NCI-H187 (cell line): ENCODE results near the gene ITGAL.
"Not testable (repeated sequence)": the region's sequence is repeated elsewhere in the genome, so short reads cannot be mapped to it uniquely, and the experiment has no call there.

Experiments
- DNase-seq, 2 experiments: peaks; one replicate each; lab custom pipeline; 2025; lab: John Stamatoyannopoulos, UW

The ITGAL gene

DNA sequence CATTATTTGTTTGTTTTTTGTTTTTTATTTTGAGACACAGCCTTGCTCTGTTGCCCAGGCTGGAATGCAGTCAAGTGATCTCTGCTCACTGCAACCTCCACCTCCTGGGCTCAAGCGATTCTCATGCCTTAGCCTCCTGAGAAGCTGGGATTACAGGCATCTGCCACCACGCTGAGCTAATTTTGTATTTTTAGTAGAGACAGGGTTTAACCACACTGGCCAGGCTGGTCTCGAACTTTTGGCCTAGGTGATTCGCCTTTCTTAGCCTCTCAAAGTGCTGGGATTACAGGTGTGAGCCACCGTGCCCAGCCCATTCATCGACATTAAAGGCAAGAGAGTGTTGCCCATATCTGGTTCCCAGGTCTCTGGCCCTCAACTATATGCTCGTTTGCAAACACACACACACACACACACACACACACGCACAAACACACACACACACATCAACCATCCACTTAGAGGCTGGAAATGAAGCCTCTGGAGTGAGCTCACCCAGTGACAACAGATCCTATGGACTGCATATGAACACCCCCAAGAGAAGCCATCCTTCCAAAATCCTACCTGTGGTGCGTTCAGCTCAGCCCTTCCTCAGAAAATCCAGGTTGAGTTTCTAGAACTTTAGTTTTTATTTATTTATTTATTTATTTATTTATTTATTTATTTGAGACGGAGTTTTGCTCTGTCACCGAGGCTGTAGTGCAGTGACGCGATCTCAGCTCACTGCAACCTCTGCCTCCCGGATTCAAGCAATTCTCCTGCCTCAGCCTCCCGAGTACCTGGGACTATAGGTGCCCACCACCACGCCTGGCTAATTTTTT lies 14.6 kb upstream of the ITGAL start:
- DNase-seq, result no peak

DNA sequence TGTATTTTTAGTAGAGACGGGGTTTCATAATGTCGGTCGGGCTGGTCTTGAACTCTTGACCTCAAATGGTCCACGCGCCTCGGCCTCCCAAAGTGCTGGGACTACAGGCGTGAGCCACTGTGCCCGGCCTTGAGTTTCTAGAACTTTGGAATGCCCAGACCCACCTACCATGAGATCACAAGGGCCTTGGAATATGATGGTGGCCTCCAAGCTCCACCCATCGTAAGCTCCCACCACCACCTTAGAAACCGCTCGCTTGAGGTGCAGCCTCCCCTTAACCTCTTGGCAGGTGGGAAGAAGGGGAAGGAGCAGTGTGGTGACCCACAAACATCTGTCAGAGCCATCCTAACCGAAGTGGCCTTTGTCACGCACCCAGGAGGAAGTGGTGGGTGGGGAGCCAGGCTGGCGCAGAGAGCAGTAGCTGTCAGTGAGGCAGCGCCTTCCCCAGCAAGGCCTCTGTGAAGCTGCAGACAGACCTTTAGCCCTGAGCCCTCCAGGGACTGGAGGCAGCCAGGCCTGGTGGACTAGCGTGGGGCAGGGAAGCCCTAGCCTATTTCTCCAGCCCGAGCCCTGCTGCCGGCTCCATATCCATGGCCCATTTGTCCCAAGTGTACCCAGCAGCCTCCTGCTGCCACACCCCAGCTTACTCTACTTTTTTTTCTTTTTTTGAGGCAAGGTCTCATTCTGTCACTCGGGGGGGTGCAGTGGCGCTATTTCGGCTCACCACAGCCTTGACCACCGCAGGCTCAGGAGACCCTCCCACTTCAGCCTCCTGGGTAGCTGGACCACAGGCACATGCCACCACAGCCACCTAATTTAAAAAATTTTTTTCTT lies 13.8 kb upstream of the ITGAL start:
- DNase-seq, result no peak

DNA sequence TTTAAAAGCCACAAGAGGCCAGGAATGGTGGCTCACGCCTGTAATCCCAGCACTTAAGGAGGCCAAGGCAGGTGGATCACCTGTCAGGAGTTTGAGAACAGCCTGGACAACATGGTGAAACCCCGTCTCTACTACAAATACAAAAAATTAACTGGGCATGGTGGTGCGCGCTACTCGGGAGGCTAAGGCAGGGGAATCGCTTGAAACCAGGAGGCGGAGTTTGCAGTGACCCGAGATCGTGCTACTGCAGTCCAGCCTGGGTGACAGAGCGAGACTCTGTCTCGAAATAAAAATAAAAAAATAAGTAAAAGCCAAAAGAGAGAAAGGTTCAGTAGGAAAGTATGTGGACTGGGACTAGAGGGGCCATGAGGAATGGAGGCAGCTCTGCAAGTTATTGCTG lies 13.1 kb upstream of the ITGAL start:
- no peak for DNase-seq

DNA sequence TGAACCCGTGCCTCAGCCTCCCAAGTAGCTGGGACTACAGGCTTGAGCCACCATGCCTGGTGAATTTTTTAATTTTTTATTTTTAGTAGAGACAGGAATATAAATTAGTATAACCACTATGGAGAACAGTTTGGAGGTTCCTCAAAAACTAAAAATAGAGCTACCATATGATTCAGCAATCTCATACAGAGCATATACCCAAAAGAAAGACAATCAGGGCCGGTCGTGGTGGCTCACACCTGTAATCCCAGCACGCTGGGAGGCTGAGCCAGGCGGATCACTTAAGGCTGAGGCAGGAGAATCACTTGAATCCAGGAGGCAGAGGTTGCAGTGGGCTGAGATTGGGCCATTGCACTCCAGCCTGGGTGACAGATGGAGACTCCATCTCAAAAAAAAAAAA lies 11.1 kb upstream of the ITGAL start:
- not testable (repeated sequence) for DNase-seq

DNA sequence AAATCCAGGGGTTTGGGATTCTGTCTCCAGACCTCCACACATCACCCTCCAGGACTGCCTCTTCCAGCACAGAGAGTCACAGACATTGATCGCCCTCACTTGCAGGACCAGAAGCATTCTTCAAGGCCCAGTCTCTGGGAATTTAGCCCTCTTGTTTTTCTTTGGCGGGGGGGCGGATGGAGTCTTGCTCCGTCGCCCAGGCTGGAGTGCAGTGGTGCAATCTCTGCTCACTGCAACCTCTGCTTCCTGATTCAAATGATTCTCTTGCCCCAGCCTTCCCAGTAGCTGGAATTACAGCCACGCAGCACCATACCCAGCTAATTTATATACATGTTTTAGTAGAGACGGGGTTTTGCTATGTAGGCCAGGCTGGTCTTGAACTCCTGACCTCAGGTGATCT lies 8.5 kb upstream of the ITGAL start:
- no peak for DNase-seq

DNA sequence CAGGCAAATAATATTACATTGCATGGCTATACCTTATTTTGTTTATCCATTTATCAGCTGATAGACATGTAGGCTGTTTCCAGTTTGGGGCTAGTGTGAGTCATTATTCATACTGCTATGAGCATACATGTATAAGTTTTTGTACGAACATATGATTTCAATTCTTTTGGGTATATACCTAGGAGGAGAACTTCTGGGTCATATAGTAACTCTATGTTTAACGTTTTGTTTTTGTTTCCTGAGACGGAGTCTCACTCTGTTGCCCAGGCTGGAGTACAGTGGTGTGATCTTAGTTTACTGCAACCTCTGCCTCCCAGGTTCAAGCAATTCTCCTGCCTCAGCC lies 2.4 kb upstream of the ITGAL start:
- DNase-seq, result no peak

DNA sequence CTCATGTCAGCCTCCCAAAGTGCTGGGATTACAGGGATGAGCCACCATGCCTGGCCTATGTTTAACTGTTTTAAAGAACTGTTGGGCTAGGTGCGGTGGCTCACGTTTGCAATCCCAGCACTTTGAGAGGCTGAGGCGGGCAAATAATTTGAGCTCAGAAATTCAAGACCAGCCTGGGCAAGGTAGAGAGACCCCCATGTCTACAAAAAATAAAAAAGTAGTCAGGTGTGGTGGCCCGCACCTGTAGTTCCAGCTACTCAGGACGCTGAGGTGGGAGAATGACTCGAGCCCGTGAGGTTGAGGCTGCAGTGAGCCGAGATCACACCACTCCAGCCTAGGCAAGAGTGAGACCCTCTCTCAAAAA lies 1.9 kb upstream of the ITGAL start:
- DNase-seq, result no peak

DNA sequence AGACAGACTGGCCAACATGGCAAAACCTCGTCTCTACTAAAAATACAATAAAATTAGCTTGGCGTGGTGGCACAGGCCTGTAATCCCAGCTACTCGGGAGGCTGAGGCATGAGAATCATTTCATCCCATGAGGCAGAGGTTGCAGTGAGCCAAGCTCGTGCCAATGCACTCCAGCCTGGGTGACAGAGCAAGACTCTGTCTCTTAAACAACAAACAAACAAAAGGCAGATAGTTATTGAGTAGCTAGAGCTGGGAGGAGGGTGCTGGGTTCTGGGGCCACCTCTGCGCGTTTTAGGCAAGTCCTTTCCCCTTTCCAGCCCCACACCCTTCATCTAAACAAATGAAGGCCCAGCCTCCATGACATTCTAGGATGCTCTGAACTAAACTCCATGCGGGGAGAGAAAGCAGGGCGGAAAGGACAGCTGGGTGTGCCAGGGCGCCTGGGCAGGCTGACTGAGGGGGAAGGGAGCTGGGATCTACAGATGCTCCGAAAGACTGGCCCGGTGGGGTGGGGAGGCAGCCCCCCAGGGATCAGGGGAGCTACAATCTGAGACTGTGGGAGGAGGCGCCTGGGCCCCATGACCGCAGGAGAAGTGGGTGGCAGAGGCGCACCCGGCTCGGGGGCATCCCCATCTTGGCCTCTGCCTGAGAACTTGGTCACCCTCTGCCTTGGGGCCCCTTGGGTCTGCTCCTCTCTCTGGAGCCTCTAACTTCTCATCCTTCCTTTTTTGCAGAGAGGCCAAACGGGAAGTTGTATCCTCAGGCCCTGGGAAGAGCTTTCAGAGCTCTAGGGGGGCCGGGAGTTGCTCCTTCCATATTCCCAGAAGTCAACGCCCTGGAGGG lies 910 bp downstream of the ITGAL start:
- no peak for DNase-seq

DNA sequence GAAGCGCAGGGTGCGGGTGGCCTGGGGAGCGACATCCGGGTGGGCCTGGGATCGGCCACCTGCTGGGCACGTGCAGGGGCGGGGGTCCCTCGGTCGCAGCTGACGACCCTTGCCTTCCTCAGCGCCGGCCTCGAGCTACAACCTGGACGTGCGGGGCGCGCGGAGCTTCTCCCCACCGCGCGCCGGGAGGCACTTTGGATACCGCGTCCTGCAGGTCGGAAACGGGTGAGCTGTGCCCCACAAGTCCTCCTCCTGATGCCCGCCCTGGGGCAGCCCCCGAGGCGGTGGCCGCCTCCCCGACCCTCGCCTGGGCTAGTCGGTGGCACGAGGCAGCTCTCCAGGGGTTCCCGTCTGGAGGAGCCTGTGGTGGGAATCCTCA lies 1.5 kb downstream of the ITGAL start:
- DNase-seq, result no peak

DNA sequence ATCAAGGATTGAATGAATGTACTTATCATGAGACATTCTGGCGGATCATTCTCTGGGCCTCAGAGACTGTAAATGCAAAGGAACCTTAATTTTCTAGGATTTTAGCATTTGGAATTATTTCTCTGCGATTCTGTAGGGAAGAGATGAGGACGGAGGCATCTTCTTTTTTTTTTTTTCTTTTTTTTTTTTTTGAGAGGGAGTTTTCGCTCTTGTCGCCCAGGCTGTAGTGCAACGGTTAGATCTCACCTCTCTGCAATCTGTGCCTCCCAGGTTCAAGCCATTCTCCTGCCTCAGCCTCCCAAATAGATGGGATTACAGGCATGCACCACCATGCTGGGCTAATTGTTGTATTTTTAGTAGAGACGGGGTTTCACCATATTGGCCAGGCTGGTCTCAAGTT lies 2.1 kb downstream of the ITGAL start:
- no peak for DNase-seq

DNA sequence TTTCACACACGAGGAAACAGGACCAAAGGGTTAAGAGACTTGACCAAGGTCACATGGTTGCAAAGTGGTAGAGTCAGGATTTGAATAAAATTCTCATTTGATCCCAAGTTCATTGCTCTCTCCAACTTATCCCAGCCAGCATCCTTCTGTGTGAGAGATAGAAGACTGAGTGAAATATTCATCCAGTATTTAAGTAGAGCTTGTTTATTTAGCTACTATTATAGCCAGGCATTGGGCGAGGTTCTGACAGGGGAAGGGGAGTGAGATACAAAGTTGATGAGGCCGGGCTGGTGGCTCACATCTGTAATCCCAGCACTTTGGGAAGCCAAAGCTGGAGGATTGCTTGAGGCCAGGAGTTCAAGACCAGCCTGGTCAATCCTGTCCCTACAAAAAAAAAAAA lies 4.4 kb downstream of the ITGAL start:
- no peak for DNase-seq

DNA sequence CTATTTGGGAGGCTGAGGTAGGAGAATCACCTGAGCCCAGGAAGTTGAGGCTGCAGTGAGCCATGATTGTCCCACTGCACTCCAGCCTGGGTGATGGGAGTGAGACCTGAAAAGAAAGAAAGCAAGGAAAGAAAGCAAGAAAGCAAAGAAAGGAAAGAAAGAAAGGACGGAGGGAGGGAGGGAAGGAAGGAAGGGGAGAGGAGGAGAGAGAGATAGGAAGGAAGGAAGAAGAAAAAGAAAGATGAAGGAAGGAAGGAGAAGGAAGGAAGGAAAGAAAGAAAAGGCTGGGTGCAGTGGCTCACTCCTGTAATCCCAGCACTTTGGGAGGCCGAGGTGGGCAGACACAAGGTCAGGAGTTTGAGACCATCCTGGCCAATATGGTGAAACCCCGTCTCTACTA lies 5.2 kb downstream of the ITGAL start:
- not testable (repeated sequence) for DNase-seq

DNA sequence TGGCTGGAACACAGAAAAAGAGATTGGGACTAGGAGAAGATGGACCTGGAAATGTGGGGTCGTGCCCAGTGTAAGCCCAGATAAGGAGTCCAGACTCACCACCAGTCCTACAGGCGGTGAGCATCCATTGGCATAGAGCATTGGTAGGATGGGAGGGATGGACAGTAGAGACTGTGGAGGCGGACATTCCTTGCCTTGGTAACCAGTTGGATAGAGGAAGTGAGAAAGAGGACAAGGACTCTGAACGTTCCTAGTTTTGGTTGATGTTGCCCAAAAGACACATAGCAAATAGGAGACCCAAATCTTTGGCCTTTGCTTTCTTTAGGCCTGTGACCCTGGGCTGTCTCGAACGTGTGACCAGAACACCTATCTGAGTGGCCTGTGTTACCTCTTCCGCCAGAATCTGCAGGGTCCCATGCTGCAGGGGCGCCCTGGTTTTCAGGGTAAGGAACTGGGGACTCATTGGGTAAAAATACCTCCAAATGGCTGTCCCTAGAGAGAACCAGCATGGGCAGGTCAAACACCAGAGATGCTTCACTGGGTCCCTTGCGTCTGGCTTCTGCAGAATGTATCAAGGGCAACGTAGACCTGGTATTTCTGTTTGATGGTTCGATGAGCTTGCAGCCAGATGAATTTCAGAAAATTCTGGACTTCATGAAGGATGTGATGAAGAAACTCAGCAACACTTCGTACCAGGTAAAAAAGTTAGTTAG lies 6.4 kb downstream of the ITGAL start:
- DNase-seq, result no peak

DNA sequence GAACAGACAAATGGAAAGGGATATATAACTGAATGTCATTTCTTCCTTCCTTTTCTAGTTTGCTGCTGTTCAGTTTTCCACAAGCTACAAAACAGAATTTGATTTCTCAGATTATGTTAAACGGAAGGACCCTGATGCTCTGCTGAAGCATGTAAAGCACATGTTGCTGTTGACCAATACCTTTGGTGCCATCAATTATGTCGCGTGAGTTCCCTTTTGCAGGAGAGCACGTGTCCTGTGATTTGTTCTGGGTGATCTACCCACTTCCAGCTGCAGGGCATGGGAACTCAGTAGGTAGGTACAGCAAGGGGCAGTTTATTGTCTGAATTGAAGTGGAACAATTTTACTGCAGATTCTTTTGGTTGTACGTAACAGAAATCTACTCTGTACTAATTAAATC lies 8.8 kb downstream of the ITGAL start:
- DNase-seq, result no peak

DNA sequence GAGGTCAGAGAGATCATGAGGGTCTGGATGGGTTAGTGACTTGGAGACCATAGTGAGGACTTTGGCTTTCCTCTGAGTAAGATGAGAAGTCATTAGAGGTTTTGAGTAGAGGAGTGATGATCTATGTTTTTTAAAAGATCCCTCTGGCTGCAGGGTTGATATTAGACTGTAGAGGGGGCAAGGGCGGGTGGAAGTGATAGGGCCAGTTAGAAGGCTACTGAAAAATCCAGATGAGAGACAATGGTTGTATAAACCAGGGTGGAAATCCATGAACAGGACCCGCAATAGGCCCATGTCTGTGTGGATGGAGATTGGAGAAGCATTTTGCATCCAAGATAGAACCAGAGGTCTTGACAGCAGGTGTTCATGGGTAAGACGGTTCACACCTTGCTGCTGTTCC lies 9.8 kb downstream of the ITGAL start:
- DNase-seq, result no peak

DNA sequence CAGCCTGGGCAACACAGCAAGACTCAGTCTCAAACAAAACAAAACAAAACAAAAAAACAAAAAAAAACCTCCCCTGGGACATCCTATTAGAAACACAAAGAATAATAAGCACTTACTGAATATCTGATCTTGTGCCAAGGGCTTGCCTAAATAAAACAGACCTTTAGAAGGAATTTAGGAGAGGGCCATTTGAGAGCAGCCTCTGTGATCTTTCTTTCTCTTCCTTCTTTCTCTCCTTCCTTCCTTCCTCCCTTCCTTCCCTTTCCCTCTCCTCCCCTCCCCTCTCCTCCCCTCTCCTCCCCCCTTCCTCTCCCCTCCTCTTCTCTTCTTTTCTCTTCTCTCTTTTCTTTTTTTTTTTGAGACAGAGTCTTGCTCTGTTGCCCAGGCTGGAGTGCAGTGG lies 12.3 kb downstream of the ITGAL start:
- no peak for DNase-seq

DNA sequence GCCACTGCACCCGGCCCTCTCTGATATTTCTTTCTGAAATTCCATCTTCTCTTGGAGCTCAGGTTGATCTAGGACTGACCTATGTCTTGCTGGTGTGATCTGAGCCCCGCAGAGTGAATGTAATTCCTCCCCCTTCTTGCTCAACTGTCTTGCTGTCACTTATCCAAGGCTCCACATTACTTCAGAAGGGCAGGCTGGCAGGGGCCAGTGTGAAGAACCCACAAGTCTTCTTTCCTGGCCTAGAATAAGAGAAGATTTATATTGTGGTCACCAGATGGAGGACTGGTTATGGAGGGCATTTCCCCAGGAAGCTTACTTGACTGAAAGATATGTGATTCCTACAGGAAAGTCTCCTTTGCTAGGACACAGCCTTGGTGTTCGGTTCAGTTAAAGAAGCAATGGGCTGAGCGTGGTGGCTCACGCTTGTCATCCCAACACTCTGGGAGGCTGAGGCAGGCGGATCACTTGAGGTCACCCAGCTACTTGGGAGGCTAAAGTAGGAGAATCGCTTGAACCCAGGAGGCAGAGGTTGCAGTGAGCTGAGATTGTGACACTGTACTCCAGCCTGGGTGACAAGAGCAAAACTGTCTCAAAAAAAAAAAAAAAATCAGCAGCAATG lies 13.4 kb downstream of the ITGAL start:
- no peak for DNase-seq

DNA sequence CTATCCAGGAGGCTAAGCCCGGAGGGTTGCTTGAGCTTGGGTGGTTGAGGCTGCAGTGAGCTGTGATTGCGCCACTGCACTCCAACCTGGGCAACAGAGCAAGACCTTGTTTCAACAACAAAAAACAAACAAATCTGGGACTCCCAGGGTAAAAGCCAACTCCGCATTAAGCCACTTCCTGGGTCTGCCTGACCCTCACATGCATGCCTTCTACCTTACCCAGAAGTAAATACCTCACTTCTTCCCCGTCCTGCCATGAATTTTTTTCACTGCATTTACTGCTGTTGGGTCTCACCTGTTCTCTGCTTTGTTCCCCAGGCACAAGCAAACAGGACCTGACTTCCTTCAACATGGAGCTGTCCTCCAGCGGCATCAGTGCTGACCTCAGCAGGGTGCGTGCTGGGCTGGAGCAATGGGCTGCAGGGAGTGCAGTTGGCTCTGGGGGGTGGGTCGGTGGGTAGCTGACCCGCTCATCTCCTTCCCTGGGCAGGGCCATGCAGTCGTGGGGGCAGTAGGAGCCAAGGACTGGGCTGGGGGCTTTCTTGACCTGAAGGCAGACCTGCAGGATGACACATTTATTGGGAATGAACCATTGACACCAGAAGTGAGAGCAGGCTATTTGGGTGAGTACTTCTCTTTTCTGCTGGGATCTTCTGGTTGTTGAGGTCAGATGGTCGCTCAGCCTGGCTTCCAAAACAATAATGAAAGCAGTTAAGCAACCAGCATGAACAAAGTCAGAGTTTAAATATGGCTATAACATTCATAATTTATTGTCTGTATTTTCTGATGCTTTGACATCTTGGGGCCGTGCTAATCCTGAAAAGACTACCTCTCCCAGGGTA lies 16.4 kb downstream of the ITGAL start:
- no peak for DNase-seq

DNA sequence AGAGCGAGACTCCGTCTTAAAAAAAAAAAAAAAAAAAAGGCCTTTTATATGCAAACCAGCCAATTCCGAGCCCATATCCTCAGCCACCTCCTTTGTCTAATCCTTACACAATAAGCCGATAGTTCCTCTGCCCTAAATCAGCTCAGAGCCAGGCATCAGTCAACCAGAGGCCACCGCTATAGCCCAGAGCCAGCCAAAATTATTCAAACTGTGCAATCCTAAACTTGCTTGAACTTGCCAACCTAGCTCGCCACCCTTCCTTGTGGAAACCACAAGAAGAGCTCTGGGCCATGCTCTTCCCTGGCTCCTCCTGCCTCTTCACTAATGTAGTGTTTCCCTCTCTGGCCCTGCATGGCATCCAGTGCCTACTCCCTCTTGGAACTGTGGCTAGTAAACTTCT lies 17.7 kb downstream of the ITGAL start:
- DNase-seq, result no peak

DNA sequence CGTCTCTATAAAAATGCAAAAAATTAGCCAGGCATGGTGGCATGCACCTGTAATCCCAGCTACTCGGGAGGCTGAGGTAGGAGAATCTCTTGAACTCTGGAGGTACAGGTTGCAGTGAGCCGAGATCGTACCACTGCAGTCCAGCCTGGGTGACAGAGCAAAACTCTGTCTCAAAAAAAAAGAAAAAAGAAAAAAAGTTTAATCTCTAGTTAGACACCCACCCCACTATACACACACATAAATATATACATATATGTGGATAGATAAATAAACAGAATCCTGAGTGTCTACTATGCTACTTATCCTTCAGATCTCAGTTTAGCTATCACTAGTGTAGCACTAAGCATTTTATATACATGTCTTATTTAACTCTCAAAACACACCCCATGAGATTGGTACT lies 18.7 kb downstream of the ITGAL start:
- DNase-seq, result no peak
